Stomach (tissue), 9 donors: ENCODE measurements around the gene POLR2L. TPM values are rescaled to one million over a fixed set of nuclear protein-coding genes. Genes with fewer than 3 reads are reported as not detected.

ENCODE experiments used
- DNase-seq, 2 donors: peaks; one replicate each; pipeline versions ENCODE4 v3.0.0 to v3.0.0-alpha.2; 2013 to 2019
- H3K27ac ChIP-seq, 5 donors: fragments of 200-600 bp in 4 of 5; sonication (generic) in 4 of 5; one replicate each; pipeline ENCODE4 v1.5.1; 2013 to 2019; ENCODE audit warnings: mild to moderate bottlenecking in 1 of 5, moderate library complexity in 1 of 5
- H3K27me3 ChIP-seq, 3 donors: fragments of 200-600 bp; sonication (generic); one replicate each; pipeline ENCODE4 v1.5.1; 2017 to 2019; ENCODE audit warnings: mixed run types in 1 of 3
- H3K36me3 ChIP-seq, 4 donors: fragments of 200-600 bp; sonication (generic); 1 replicate in 3 of 4; 2 replicates in 1 of 4; pipeline ENCODE4 v1.5.1; 2016 to 2019
- H3K4me1 ChIP-seq, 4 donors: fragments of 200-600 bp; sonication (generic); one replicate each; pipeline ENCODE4 v1.5.1; 2016 to 2019
- H3K4me3 ChIP-seq, 4 donors: fragments of 200-600 bp; sonication (generic) in 3 of 4; one replicate each; pipeline ENCODE4 v1.5.1; 2016 to 2019; ENCODE audit warnings: mild to moderate bottlenecking in 1 of 4
- H3K9me3 ChIP-seq, 4 donors: fragments of 200-600 bp; sonication (generic); one replicate each; pipeline ENCODE4 v1.5.1; 2016 to 2019
- CTCF ChIP-seq, 7 experiments: fragments of 450-650 bp in 4 of 7; fragments of 200-600 bp in 3 of 7; sonication (generic) in 3 of 7; IDR thresholded peaks; one replicate each; pipeline ENCODE4 v1.5.1; 2016 to 2019; ENCODE audit warnings: antibody characterized with exemption in 7 of 7, control low read depth in 2 of 7, mild to moderate bottlenecking in 1 of 7
- EP300 ChIP-seq: sonication (generic); formaldehyde crosslinking; IDR thresholded peaks from one replicate; pipeline ENCODE4 v1.6.1; 2017; ENCODE audit warnings: antibody characterized with exemption
- POLR2A ChIP-seq, 4 donors: fragments of 450-650 bp; IDR thresholded peaks; one replicate each; pipeline ENCODE4 v1.6.1; 2016; ENCODE audit warnings: antibody characterized with exemption in 4 of 4, control low read depth in 2 of 4, mild to moderate bottlenecking in 1 of 4, moderate library complexity in 1 of 4
- POLR2AphosphoS5 ChIP-seq, 3 donors: sonication (generic); formaldehyde crosslinking; IDR thresholded peaks; one replicate each; pipeline ENCODE4 v1.6.1; 2016; ENCODE audit warnings: antibody characterized with exemption in 3 of 3
- WGBS, 5 donors: extraction: QIAGEN DNeasy Blood & Tissue Kit in 3 of 5; methylation state at CpG; one replicate each; pipeline versions ENCODE4 v1.1.5 to v1.1.7; 2013 to 2018; 5-methylcytosine and 5-hydroxymethylcytosine counted together
- intact Hi-C: fragments of 100-400 bp; cut with DNase I; formaldehyde crosslinking; loops from one replicate; pipeline ENCODE4 v1.15.1; 2023; ENCODE audit warnings: low total_unique reads
- polyA plus RNA-seq, 3 donors: library from polyadenylated mRNA; stranded (reverse); fragments of 200-250 nt; gene quantifications; one replicate each; pipeline ENCODE4 v1.2.3, GENCODE V29; 2013
- small RNA-seq, 4 donors: library from RNA; depleted of rRNA; stranded (forward); fragments of <200 nt; gene quantifications; one replicate each; pipeline ENCODE3, GENCODE V24; 2016
- total RNA-seq, 5 donors: library from RNA; depleted of rRNA; stranded (reverse); fragments of >200 nt; gene quantifications; one replicate each; pipeline versions ENCODE4 v1.1.0 to v1.2.3, GENCODE V29; 2014 to 2016
- donor health status: healthy with polysubstance abuse.
- donor health status: Bipolar disorder and iron deficiency.
- donor health status: healthy.

The POLR2L gene
- total and polyA plus RNA-seq, 8 donors, result 13.8 to 407 (median 110) TPM

GRCh38 chr11:791658-792534 is 50.4 kb downstream of the POLR2L start:
- H3K9me3 ChIP-seq, result no peaks in the 10 kb centered on the region
- DNase-seq, result no peak
- TF ChIP-seq POLR2AphosphoS5 (IDR thresholded peaks at IDR 0.05), result no peak
- no peak for TF ChIP-seq POLR2A (IDR thresholded peaks at IDR 0.05)
- no peak for TF ChIP-seq EP300
- no peak for TF ChIP-seq CTCF (IDR thresholded peaks at IDR 0.05)

DNA sequence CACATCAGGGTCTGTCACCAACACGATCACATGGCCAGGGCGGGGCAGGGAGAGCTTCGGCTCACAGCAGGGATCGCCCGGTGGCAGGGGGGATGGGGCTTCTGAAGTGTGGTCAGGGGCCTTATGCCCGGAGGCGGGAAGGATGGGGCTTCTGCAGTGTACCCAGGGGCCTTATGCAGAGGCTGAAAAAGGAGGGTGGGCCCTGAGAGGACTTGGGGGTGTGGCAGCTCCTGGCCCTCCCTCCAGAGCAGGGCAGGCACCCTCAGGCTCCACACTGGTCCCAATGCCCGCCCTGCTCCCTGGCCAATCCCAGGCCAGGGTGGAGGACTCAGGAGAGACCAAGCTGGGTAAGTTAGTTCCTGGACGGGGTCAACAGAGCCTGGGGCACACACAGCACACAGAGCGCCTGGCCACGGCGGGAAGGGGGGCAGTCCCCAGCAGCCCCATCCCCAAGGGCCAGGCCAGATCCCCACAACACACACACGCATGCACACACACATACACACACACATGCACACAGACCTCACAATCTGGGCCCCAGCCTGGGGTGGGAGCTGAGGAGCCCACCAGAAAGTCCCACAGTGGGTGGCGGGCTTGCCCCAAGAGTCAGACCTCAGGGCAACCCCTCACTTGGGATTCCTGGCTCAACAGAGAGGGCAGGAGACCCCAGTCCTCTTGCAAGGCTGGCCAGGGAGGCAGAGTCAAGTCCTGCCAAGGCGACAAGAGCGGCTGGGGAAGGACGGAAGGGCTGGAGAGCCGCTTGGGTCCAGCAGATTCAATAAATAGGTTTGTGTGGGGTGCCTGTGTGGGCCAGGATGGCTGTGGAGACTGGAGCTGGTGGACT is 51.4 kb downstream of the POLR2L start:
- Histone ChIP-seq H3K4me3 (no peak overlapping the region), H3K27ac (no peak overlapping the region), H3K4me1 (peaks cover 20 to 37% (median 24%) of the 10 kb centered on the region in 4 donors), H3K9me3 (no peaks in the 10 kb centered on the region), H3K27me3 (peaks cover 5 to 44% (median 23%) of the 10 kb centered on the region in 3 donors), H3K36me3 (peaks cover 15 to 38% (median 29%) of the 10 kb centered on the region in 4 donors)
- TF ChIP-seq POLR2AphosphoS5 (IDR thresholded peaks at IDR 0.05) (no peak), POLR2A (IDR thresholded peaks at IDR 0.05) (no peak), CTCF (IDR thresholded peaks at IDR 0.05) (no peak), EP300 (no peak)
- intact Hi-C loops, result no loop called here
- 50 to 66% (median 62%) methylated on average over 12 to 18 of the region's 18 CpGs for WGBS, 5 donors
- peak in 1 of 2 donors; percentile 61 for DNase-seq

More at GRCh38 chr11:791658-792534, 50.4 kb downstream of the POLR2L start:
- intact Hi-C loops, result no loop called here
- H3K27ac ChIP-seq, result no peak overlapping the region
- H3K27me3 ChIP-seq, result peaks cover 5 to 44% (median 23%) of the 10 kb centered on the region in 3 donors
- H3K36me3 ChIP-seq, result peaks cover 15 to 38% (median 29%) of the 10 kb centered on the region in 4 donors
- 91 to 96% (median 94%) methylated on average over 26 to 49 of the region's 49 CpGs for WGBS, 5 donors
- peaks cover 28 to 47% (median 32%) of the 10 kb centered on the region in 4 donors for H3K4me1 ChIP-seq
- no peak overlapping the region for H3K4me3 ChIP-seq

GRCh38 chr11:789943-790342 is 52.4 kb downstream of the POLR2L start, which contains the start of gene CEND1:
Gene CEND1 (minus strand): TSS chr11:790090. CDS start chr11:788576, 1,514 bp downstream.
- Histone ChIP-seq H3K27ac (no peak within 1 kb of the TSS), H3K36me3 (peaks cover 15 to 38% (median 29%) of the 10 kb centered on the region in 4 donors), H3K4me1 (peaks cover 10 to 27% (median 15%) of the 10 kb centered on the region in 4 donors), H3K9me3 (no peaks in the 10 kb centered on the region), H3K27me3 (peaks cover 5 to 44% (median 23%) of the 10 kb centered on the region in 3 donors), H3K4me3 (peak within 1 kb of the TSS in 1 of 4 donors; percentile 26)
- no peak for TF ChIP-seq POLR2AphosphoS5 (IDR thresholded peaks at IDR 0.05)
- peak in 1 of 2 donors; percentile 73 for DNase-seq
- intact Hi-C loops, result no loop called here
- 2 to 45% (median 5%) methylated on average over 3 to 44 of the region's 44 CpGs for WGBS, 5 donors

Small RNAs within 50 kb of the gene (small RNA-seq; reads per million reads assigned to genes)
- gene SNORA52, result 0 reads per million in 4 donors

Other genes with a start within 250 kb of the POLR2L start
- 10 to 100 TPM in 4 of 5 donors, 1 to 10 TPM in 1; 5.7 to 49.1 (median 22.5) TPM for gene IRF7, start 226.6 kb downstream of the POLR2L start, total RNA-seq
- gene IRF7, start 226.6 kb downstream of the POLR2L start, polyA plus RNA-seq, result 10 to 100 TPM; 33.0 to 43.8 (median 40.8) TPM
- gene CDHR5, start 217.6 kb downstream of the POLR2L start, total RNA-seq, result 10 to 100 TPM in 1 of 5 donors, 1 to 10 TPM in 4; 2.7 to 92.1 (median 5.5) TPM
- gene CDHR5, start 217.6 kb downstream of the POLR2L start, polyA plus RNA-seq, result 1 to 10 TPM in 1 of 3 donors, under 1 TPM in 2; 0.38 to 2.2 (median 0.92) TPM
- gene SCT, start 215.3 kb downstream of the POLR2L start, total RNA-seq, result 1 to 10 TPM in 1 of 5 donors, not detected in 4; 3.1 TPM
- under 1 TPM in 1 of 3 donors, not detected in 2; 0.95 TPM for gene SCT, start 215.3 kb downstream of the POLR2L start, polyA plus RNA-seq
- gene DRD4, start 205.3 kb downstream of the POLR2L start, total RNA-seq, result not detected
- 1 to 10 TPM in 1 of 3 donors, under 1 TPM in 2; 0.19 to 1.7 (median 0.50) TPM for gene DRD4, start 205.3 kb downstream of the POLR2L start, polyA plus RNA-seq
- gene DEAF1, start 147.3 kb downstream of the POLR2L start, total RNA-seq, result 100 to 1,000 TPM in 1 of 5 donors, 10 to 100 TPM in 4; 12.3 to 111 (median 29.4) TPM
- 10 to 100 TPM; 41.4 to 51.8 (median 45.1) TPM for gene DEAF1, start 147.3 kb downstream of the POLR2L start, polyA plus RNA-seq
- 10 to 100 TPM in 4 of 5 donors, 1 to 10 TPM in 1; 4.9 to 46.5 (median 21.5) TPM for gene TMEM80, start 146.7 kb downstream of the POLR2L start, total RNA-seq
- 10 to 100 TPM in 2 of 3 donors, 1 to 10 TPM in 1; 9.0 to 30.8 (median 18.1) TPM for gene TMEM80, start 146.7 kb downstream of the POLR2L start, polyA plus RNA-seq
- 100 to 1,000 TPM in 4 of 5 donors, 10 to 100 TPM in 1; 45.0 to 617 (median 306) TPM for gene EPS8L2, start 136.3 kb downstream of the POLR2L start, total RNA-seq
- 100 to 1,000 TPM in 1 of 3 donors, 10 to 100 TPM in 2; 91.5 to 190 (median 96.2) TPM for gene EPS8L2, start 136.3 kb downstream of the POLR2L start, polyA plus RNA-seq
- gene TALDO1, start 95.1 kb downstream of the POLR2L start, total RNA-seq, result 100 to 1,000 TPM in 4 of 5 donors, 10 to 100 TPM in 1; 85.9 to 258 (median 175) TPM
- gene TALDO1, start 95.1 kb downstream of the POLR2L start, polyA plus RNA-seq, result 100 to 1,000 TPM; 139 to 214 (median 208) TPM
- gene GATD1, start 65.0 kb downstream of the POLR2L start, total RNA-seq, result 10 to 100 TPM in 4 of 5 donors, 1 to 10 TPM in 1; 9.9 to 68.1 (median 13.4) TPM
- gene GATD1, start 65.0 kb downstream of the POLR2L start, polyA plus RNA-seq, result 10 to 100 TPM; 21.0 to 63.2 (median 24.7) TPM
- not detected for gene CEND1, start 52.4 kb downstream of the POLR2L start, total RNA-seq
- under 1 TPM in 1 of 3 donors, not detected in 2; 0.23 TPM for gene CEND1, start 52.4 kb downstream of the POLR2L start, polyA plus RNA-seq
- gene SLC25A22, start 44.2 kb downstream of the POLR2L start, total RNA-seq, result 1 to 10 TPM in 4 of 5 donors, not detected in 1; 5.5 to 9.8 (median 7.4) TPM
- gene SLC25A22, start 44.2 kb downstream of the POLR2L start, polyA plus RNA-seq, result 10 to 100 TPM; 10.1 to 11.9 (median 11.8) TPM
- 100 to 1,000 TPM in 1 of 5 donors, 10 to 100 TPM in 3, 1 to 10 TPM in 1; 5.9 to 503 (median 57.1) TPM for gene PIDD1, start 37.3 kb downstream of the POLR2L start, total RNA-seq
- gene PIDD1, start 37.3 kb downstream of the POLR2L start, polyA plus RNA-seq, result 10 to 100 TPM; 20.5 to 25.6 (median 25.5) TPM
- gene RPLP2, start 32.6 kb downstream of the POLR2L start, total RNA-seq, result 1,000 to 10,000 TPM in 1 of 5 donors, 100 to 1,000 TPM in 4; 360 to 5,956 (median 454) TPM
- 1,000 to 10,000 TPM; 1,397 to 2,170 (median 1,669) TPM for gene RPLP2, start 32.6 kb downstream of the POLR2L start, polyA plus RNA-seq
- gene PNPLA2, start 23.6 kb downstream of the POLR2L start, total RNA-seq, result 100 to 1,000 TPM in 3 of 5 donors, 10 to 100 TPM in 2; 33.4 to 385 (median 139) TPM
- 10 to 100 TPM; 41.7 to 85.1 (median 77.8) TPM for gene PNPLA2, start 23.6 kb downstream of the POLR2L start, polyA plus RNA-seq
- 100 to 1,000 TPM in 4 of 5 donors, 10 to 100 TPM in 1; 12.7 to 556 (median 165) TPM for gene CRACR2B, start 14.6 kb downstream of the POLR2L start, total RNA-seq
- 100 to 1,000 TPM; 105 to 133 (median 119) TPM for gene CRACR2B, start 14.6 kb downstream of the POLR2L start, polyA plus RNA-seq
- gene CD151, start 9.6 kb downstream of the POLR2L start, total RNA-seq, result 100 to 1,000 TPM; 103 to 293 (median 157) TPM
- 100 to 1,000 TPM in 2 of 3 donors, 10 to 100 TPM in 1; 66.7 to 262 (median 206) TPM for gene CD151, start 9.6 kb downstream of the POLR2L start, polyA plus RNA-seq
- gene TSPAN4, start 323 bp upstream of the POLR2L start, total RNA-seq, result 100 to 1,000 TPM in 1 of 5 donors, 10 to 100 TPM in 4; 20.5 to 116 (median 29.7) TPM
- 10 to 100 TPM; 10.5 to 29.8 (median 26.4) TPM for gene TSPAN4, start 323 bp upstream of the POLR2L start, polyA plus RNA-seq
- gene CHID1, start 68.3 kb upstream of the POLR2L start, total RNA-seq, result 100 to 1,000 TPM in 1 of 5 donors, 10 to 100 TPM in 4; 35.4 to 121 (median 78.6) TPM
- 10 to 100 TPM; 40.9 to 46.4 (median 42.3) TPM for gene CHID1, start 68.3 kb upstream of the POLR2L start, polyA plus RNA-seq
- 100 to 1,000 TPM in 2 of 5 donors, 10 to 100 TPM in 3; 30.3 to 350 (median 64.5) TPM for gene AP2A2, start 83.3 kb upstream of the POLR2L start, total RNA-seq
- 10 to 100 TPM; 15.0 to 19.1 (median 18.1) TPM for gene AP2A2, start 83.3 kb upstream of the POLR2L start, polyA plus RNA-seq
- gene MUC6, start 194.2 kb upstream of the POLR2L start, total RNA-seq, result 100 to 1,000 TPM in 2 of 5 donors, 10 to 100 TPM in 2, under 1 TPM in 1; 0.29 to 215 (median 84.4) TPM
- 100 to 1,000 TPM in 2 of 3 donors, 10 to 100 TPM in 1; 80.3 to 170 (median 150) TPM for gene MUC6, start 194.2 kb upstream of the POLR2L start, polyA plus RNA-seq
- 1,000 to 10,000 TPM in 1 of 5 donors, 1 to 10 TPM in 1, under 1 TPM in 3; under 0.01 to 1,040 (median 0.45) TPM for gene MUC2, start 232.3 kb upstream of the POLR2L start, total RNA-seq
- not detected for gene MUC2, start 232.3 kb upstream of the POLR2L start, polyA plus RNA-seq